SK-N-SH (cell line): ENCODE data around the gene RPS6KA5. TPM values are rescaled to one million over a fixed set of nuclear protein-coding genes. Genes with fewer than 3 reads are reported as not detected.

Experiments used
- CTCF ChIA-PET: fragments of 300-600, 350-600 bp; formaldehyde crosslinking; extraction: SDS; loops from one replicate; lab custom pipeline; 2021; lab: Yijun Ruan, JAX
- POLR2A ChIA-PET: fragments of 350-600 bp; sonication (Branson Sonifier 250); formaldehyde crosslinking; extraction: SDS; loops from one replicate; lab custom pipeline; 2020; ENCODE audit warnings: antibody characterized with exemption, inconsistent platforms; lab: Yijun Ruan, JAX
- DNase-seq: peaks from one replicate; pipeline ENCODE4 v3.0.0; 2012
- H2AFZ ChIP-seq: fragments of 200-600 bp; sonication (generic); 2 replicates; pipeline ENCODE4 v1.8.1; 2016; ENCODE audit warnings: antibody characterized with exemption, mild to moderate bottlenecking, low read depth
- H3F3A ChIP-seq: fragments of 200-600 bp; sonication (generic); replicated peaks from 2 replicates; pipeline ENCODE3; 2016; ENCODE audit warnings: antibody characterized with exemption, mild to moderate bottlenecking; ENCODE audit not compliant: insufficient read depth
- H3K27ac ChIP-seq, 2 experiments: fragments of 200-500 bp in 1 of 2; fragments of 200-600 bp in 1 of 2; sonication (Bioruptor generic) in 1 of 2; sonication (generic), shearing (Covaris generic) in 1 of 2; 2 replicates each; pipeline versions ENCODE4 v1.5.1 to v1.6.1; 2014 to 2016; ENCODE audit warnings: low read depth in 2 of 2, inconsistent platforms in 1 of 2, low read length in 1 of 2, mild to moderate bottlenecking in 1 of 2, mixed read lengths in 1 of 2
- H3K27me3 ChIP-seq: fragments of 200-600 bp; sonication (generic), shearing (Covaris generic); 2 replicates; pipeline ENCODE4 v1.6.1; 2016; ENCODE audit warnings: mixed run types; ENCODE audit not compliant: insufficient read depth
- H3K36me3 ChIP-seq, 2 experiments: fragments of 200-500 bp in 1 of 2; fragments of 200-600 bp in 1 of 2; sonication (Bioruptor generic) in 1 of 2; sonication (generic) in 1 of 2; replicated peaks in 1 of 2; 2 replicates each; pipeline versions ENCODE3 to v1.5.1; 2014 to 2016; ENCODE audit warnings: low read length in 1 of 2, mild to moderate bottlenecking in 1 of 2; ENCODE audit not compliant: insufficient read depth in 2 of 2, control insufficient read depth in 1 of 2
- H3K4me1 ChIP-seq, 2 experiments: fragments of 200-500 bp in 1 of 2; fragments of 200-600 bp in 1 of 2; sonication (Bioruptor generic) in 1 of 2; sonication (generic), shearing (Covaris generic) in 1 of 2; 2 replicates each; pipeline versions ENCODE4 v1.5.1 to v1.6.1; 2014 to 2016; ENCODE audit warnings: low read depth in 1 of 2, low read length in 1 of 2, mixed run types in 1 of 2; ENCODE audit not compliant: insufficient read depth in 2 of 2, control insufficient read depth in 1 of 2
- H3K4me2 ChIP-seq: fragments of 200-600 bp; sonication (generic), shearing (Covaris generic); 2 replicates; pipeline ENCODE4 v1.6.1; 2017; ENCODE audit warnings: mixed run types
- H3K4me3 ChIP-seq, 2 experiments: fragments of 200-500 bp in 1 of 2; fragments of 200-600 bp in 1 of 2; sonication (Bioruptor generic) in 1 of 2; sonication (generic), shearing (Covaris generic) in 1 of 2; 2 replicates each; pipeline versions ENCODE4 v1.5.1 to v1.8.1; 2014 to 2016; ENCODE audit warnings: low read depth in 2 of 2, inconsistent platforms in 1 of 2, low read length in 1 of 2, mild to moderate bottlenecking in 1 of 2, mixed read lengths in 1 of 2, moderate library complexity in 1 of 2
- H3K79me2 ChIP-seq: fragments of 200-600 bp; sonication (generic); 2 replicates; pipeline ENCODE4 v1.8.1; 2017; ENCODE audit warnings: mild to moderate bottlenecking; ENCODE audit not compliant: insufficient read depth
- H3K9ac ChIP-seq: fragments of 200-600 bp; sonication (generic); 2 replicates; pipeline ENCODE4 v1.6.1; 2017; ENCODE audit warnings: mixed run types
- H3K9me2 ChIP-seq: fragments of 200-600 bp; sonication (generic); 2 replicates; pipeline ENCODE4 v1.6.1; 2017; ENCODE audit warnings: mixed run types
- H3K9me3 ChIP-seq: fragments of 200-600 bp; sonication (generic); 2 replicates; pipeline ENCODE4 v1.6.1; 2017; ENCODE audit warnings: mixed run types, mild to moderate bottlenecking, moderate library complexity
- H4K20me1 ChIP-seq: fragments of 200-600 bp; sonication (generic); 2 replicates; pipeline ENCODE4 v1.6.1; 2017; ENCODE audit warnings: mild to moderate bottlenecking, mixed run types; ENCODE audit not compliant: insufficient read depth
- JUND ChIP-seq: IDR thresholded peaks from 2 replicates; pipeline ENCODE4 v1.4.0; 2012
- RAD21 ChIP-seq: IDR thresholded peaks from 2 replicates; pipeline ENCODE4 v1.6.1; 2012; ENCODE audit warnings: mild to moderate bottlenecking, low read length
- SMC3 ChIP-seq: IDR thresholded peaks from 2 replicates; pipeline ENCODE4 v1.6.1; 2012; ENCODE audit warnings: low read depth, low read length, improper control_type of control experiment
- TEAD4 ChIP-seq: IDR thresholded peaks from 2 replicates; pipeline ENCODE4 v1.4.0; 2012; ENCODE audit warnings: mild to moderate bottlenecking, borderline replicate concordance; ENCODE audit not compliant: insufficient read depth
- YY1 ChIP-seq: IDR thresholded peaks from 2 replicates; pipeline ENCODE4 v1.4.0; 2012; ENCODE audit warnings: low read depth, mild to moderate bottlenecking
- WGBS: methylation state at CpG from one replicate; pipeline ENCODE4 v1.1.6; 2017; ENCODE audit warnings: low lambda C conversion rate; 5-methylcytosine and 5-hydroxymethylcytosine counted together
- polyA plus RNA-seq, 3 experiments: library from polyadenylated mRNA; depleted of rRNA; stranded (reverse); fragments of >200 nt; gene quantifications; 2 replicates each; pipeline ENCODE4 v1.2.3, GENCODE V29; 2012
- TF ChIP-seq, protein P1 (sequence below): IDR thresholded peaks from 2 replicates; pipeline ENCODE4 v1.4.0; 2012; ENCODE audit warnings: low read depth, borderline replicate concordance
- TF ChIP-seq, protein P2 (sequence below): fragments of 150-350 bp; IDR thresholded peaks from 2 replicates; pipeline ENCODE4 v1.6.1; 2017; ENCODE audit warnings: antibody characterized with exemption, low read length, low read depth, borderline replicate concordance
- TF ChIP-seq, protein P3 (sequence below): fragments of 150-350 bp; IDR thresholded peaks from 2 replicates; pipeline ENCODE4 v1.6.1; 2016; ENCODE audit warnings: mild to moderate bottlenecking, low read depth, low read length
- TF ChIP-seq, protein P4 (sequence below): fragments of 200-600 bp; sonication (generic); IDR thresholded peaks from 2 replicates; pipeline ENCODE4 v1.6.1; 2017; ENCODE audit warnings: antibody characterized with exemption, mild to moderate bottlenecking, moderate library complexity

The RPS6KA5 gene
- polyA plus RNA-seq, 1 of the 3 experiments (the other 2 are of a cell fraction): 0.67 TPM

DNA sequence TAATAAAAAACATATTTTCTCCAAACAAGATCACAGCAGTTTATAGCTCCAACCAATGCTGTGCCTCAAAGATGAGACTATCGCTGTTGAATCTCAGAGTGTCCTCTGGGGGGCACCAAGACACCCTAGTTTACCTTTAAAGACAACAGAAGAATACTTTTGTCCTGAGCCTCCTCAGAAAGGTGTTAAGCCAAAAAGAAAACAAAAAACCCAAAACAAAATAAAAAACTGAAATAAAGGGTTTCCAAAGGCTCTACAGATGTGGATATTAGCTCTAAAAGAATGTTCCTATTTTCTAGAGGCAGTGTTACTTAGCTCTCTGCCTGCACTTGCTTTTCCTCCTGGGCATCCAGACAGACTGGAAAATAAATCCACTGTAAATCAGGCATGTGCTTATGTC lies 157.3 kb downstream of the RPS6KA5 start:
- no peaks in the 10 kb centered on the region; a peak in 1 of 4 replicates for H3K4me1 ChIP-seq
- H3K27ac ChIP-seq: peak overlapping the region in 1 of 2 experiments; percentile 67; a peak in 2 of 4 replicates
- no peak overlapping the region for H2AFZ ChIP-seq
- H3K9ac ChIP-seq: no peak overlapping the region
- H3K4me3 ChIP-seq: no peak overlapping the region
- ChIA-PET POLR2A (interaction anchor here (1.3 kb wide), 1 partner anchor 269 kb away, joined by 4 read pairs; no protein-coding TSS in a partner anchor), CTCF (interaction anchor here (0.6 to 8.6 kb wide), 64 partner anchors 8 to 601 kb away, joined by 3 to 270 read pairs (median 4); partner anchors contain the start of genes DGLUCY and RPS6KA5)
- H4K20me1 ChIP-seq: no peaks in the 10 kb centered on the region
- no peaks in the 10 kb centered on the region for H3K36me3 ChIP-seq
- H3K79me2 ChIP-seq: no peaks in the 10 kb centered on the region
- H3K9me3 ChIP-seq: no peaks in the 10 kb centered on the region
- DNase-seq: peak; percentile 69
- 0% methylated on average over 1 of the region's 1 CpG for WGBS
- H3K9me2 ChIP-seq: no peaks in the 10 kb centered on the region
- H3K4me2 ChIP-seq: no peak overlapping the region
- H3K27me3 ChIP-seq: no peaks in the 10 kb centered on the region
- H3F3A ChIP-seq: no peaks in the 10 kb centered on the region
- TF ChIP-seq RAD21 (peak; percentile 93), TEAD4 (no peak), YY1 (no peak), SMC3 (peak; percentile 70), JUND (no peak)
- TF ChIP-seq, protein P1, sequence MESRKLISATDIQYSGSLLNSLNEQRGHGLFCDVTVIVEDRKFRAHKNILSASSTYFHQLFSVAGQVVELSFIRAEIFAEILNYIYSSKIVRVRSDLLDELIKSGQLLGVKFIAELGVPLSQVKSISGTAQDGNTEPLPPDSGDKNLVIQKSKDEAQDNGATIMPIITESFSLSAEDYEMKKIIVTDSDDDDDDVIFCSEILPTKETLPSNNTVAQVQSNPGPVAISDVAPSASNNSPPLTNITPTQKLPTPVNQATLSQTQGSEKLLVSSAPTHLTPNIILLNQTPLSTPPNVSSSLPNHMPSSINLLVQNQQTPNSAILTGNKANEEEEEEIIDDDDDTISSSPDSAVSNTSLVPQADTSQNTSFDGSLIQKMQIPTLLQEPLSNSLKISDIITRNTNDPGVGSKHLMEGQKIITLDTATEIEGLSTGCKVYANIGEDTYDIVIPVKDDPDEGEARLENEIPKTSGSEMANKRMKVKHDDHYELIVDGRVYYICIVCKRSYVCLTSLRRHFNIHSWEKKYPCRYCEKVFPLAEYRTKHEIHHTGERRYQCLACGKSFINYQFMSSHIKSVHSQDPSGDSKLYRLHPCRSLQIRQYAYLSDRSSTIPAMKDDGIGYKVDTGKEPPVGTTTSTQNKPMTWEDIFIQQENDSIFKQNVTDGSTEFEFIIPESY: no peak
- TF ChIP-seq, protein P2, sequence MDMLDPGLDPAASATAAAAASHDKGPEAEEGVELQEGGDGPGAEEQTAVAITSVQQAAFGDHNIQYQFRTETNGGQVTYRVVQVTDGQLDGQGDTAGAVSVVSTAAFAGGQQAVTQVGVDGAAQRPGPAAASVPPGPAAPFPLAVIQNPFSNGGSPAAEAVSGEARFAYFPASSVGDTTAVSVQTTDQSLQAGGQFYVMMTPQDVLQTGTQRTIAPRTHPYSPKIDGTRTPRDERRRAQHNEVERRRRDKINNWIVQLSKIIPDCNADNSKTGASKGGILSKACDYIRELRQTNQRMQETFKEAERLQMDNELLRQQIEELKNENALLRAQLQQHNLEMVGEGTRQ: no peak
- TF ChIP-seq, protein P3, sequence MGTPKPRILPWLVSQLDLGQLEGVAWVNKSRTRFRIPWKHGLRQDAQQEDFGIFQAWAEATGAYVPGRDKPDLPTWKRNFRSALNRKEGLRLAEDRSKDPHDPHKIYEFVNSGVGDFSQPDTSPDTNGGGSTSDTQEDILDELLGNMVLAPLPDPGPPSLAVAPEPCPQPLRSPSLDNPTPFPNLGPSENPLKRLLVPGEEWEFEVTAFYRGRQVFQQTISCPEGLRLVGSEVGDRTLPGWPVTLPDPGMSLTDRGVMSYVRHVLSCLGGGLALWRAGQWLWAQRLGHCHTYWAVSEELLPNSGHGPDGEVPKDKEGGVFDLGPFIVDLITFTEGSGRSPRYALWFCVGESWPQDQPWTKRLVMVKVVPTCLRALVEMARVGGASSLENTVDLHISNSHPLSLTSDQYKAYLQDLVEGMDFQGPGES: no peak
- TF ChIP-seq, protein P4, sequence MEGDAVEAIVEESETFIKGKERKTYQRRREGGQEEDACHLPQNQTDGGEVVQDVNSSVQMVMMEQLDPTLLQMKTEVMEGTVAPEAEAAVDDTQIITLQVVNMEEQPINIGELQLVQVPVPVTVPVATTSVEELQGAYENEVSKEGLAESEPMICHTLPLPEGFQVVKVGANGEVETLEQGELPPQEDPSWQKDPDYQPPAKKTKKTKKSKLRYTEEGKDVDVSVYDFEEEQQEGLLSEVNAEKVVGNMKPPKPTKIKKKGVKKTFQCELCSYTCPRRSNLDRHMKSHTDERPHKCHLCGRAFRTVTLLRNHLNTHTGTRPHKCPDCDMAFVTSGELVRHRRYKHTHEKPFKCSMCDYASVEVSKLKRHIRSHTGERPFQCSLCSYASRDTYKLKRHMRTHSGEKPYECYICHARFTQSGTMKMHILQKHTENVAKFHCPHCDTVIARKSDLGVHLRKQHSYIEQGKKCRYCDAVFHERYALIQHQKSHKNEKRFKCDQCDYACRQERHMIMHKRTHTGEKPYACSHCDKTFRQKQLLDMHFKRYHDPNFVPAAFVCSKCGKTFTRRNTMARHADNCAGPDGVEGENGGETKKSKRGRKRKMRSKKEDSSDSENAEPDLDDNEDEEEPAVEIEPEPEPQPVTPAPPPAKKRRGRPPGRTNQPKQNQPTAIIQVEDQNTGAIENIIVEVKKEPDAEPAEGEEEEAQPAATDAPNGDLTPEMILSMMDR: peak; percentile 84
